ENCODE results near the gene PUS7. TPM values are rescaled to one million over a fixed set of nuclear protein-coding genes. Genes with fewer than 3 reads are reported as not detected.
"Not testable (repeated sequence)": the region's sequence is repeated elsewhere in the genome, so short reads cannot be mapped to it uniquely, and the experiment has no call there.

PUS7 gene
- total RNA-seq, 6 donors from 2014 or later = 7.3 to 16.9 (median 11.5) TPM

DNA sequence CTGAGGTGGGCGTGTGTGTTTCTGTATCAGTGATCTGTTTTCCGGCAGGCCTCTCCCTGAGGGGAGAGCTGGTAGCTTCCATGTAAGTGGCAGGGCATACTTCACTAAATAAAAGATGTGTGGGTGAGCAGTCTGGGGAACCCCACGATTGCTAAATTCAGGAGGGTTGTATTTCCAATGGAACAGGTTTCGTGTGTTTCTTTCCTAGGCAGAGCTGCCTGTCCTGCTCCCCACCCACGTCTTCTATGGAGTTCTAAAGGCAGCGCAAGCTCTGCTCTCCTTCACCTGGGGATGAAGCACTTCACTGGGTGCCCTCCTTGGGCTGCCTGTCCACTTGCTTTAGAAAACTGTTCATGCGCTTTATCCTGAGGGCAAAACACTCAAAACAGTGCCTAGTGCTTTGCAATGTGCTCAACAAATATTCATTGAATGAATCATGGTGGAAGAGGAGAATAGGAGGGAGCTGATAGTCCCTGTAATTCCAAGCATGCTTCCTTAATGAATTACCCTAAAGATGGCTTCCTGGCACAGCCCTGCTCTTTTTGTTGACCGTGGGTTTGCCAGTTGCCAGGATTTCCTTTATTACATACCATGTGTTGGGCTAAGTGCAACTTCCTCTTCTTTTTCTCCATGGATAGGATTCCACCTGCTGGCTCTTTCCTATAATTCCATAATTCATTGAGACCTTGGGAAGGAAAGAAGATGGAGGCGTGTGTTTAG, 82.7 kb downstream of the PUS7 start:
- no peak overlapping the region for H3K27ac ChIP-seq
- H3K36me3 ChIP-seq = no peaks in the 10 kb centered on the region
- no peak for DNase-seq
- H3K9me3 ChIP-seq = no peaks in the 10 kb centered on the region
- H3K4me1 ChIP-seq = peaks cover 0 to 8% (median 2%) of the 10 kb centered on the region in 4 donors
- H3K4me3 ChIP-seq = no peak overlapping the region
- ATAC-seq (ENCODE audit: low FRiP score in 2 of 2) = peak; percentile 44 to 76
- WGBS, 2 donors = 68 to 74% methylated on average over 9 of the region's 9 CpGs
- TF ChIP-seq POLR2AphosphoS5 (IDR thresholded peaks at IDR 0.05) = no peak
- no peak for TF ChIP-seq EP300 (IDR thresholded peaks at IDR 0.05)
- no peak for TF ChIP-seq CTCF (IDR thresholded peaks at IDR 0.05)
- TF ChIP-seq POLR2A (IDR thresholded peaks at IDR 0.05) = no peak
- no peaks in the 10 kb centered on the region for H3K27me3 ChIP-seq

GRCh38 chr7:105438847-105439173, 83.3 kb downstream of the PUS7 start:
- Histone ChIP-seq H3K27ac (no peak overlapping the region), H3K36me3 (no peaks in the 10 kb centered on the region), H3K4me1 (peaks cover 0 to 8% (median 2%) of the 10 kb centered on the region in 4 donors), H3K27me3 (no peaks in the 10 kb centered on the region), H3K4me3 (no peak overlapping the region), H3K9me3 (no peaks in the 10 kb centered on the region)
- WGBS, 2 donors = 80 to 88% methylated on average over 5 of the region's 5 CpGs
- TF ChIP-seq CTCF (IDR thresholded peaks at IDR 0.05) (no peak), POLR2A (IDR thresholded peaks at IDR 0.05) (no peak), POLR2AphosphoS5 (IDR thresholded peaks at IDR 0.05) (no peak), EP300 (IDR thresholded peaks at IDR 0.05) (no peak)
- no peak for DNase-seq
- no peak for ATAC-seq (ENCODE audit: low FRiP score in 2 of 2)

- H3K36me3 ChIP-seq = no peaks in the 10 kb centered on the region
- DNase-seq (no peak), ATAC-seq (ENCODE audit: low FRiP score in 2 of 2) (no peak)
- WGBS, 2 donors = 97 to 100% methylated on average over 1 of the region's 1 CpG
- H3K27ac ChIP-seq = no peak overlapping the region
- H3K4me1 ChIP-seq = peaks cover 0 to 8% (median 2%) of the 10 kb centered on the region in 4 donors
- H3K4me3 ChIP-seq = no peak overlapping the region
- no peaks in the 10 kb centered on the region for H3K27me3 ChIP-seq
- TF ChIP-seq CTCF (IDR thresholded peaks at IDR 0.05) (no peak), POLR2A (IDR thresholded peaks at IDR 0.05) (no peak), POLR2AphosphoS5 (IDR thresholded peaks at IDR 0.05) (no peak), EP300 (IDR thresholded peaks at IDR 0.05) (no peak)
- H3K9me3 ChIP-seq = no peaks in the 10 kb centered on the region
Observed at GRCh38 chr7:105438254-105438653, 83.8 kb downstream of the PUS7 start.

DNA sequence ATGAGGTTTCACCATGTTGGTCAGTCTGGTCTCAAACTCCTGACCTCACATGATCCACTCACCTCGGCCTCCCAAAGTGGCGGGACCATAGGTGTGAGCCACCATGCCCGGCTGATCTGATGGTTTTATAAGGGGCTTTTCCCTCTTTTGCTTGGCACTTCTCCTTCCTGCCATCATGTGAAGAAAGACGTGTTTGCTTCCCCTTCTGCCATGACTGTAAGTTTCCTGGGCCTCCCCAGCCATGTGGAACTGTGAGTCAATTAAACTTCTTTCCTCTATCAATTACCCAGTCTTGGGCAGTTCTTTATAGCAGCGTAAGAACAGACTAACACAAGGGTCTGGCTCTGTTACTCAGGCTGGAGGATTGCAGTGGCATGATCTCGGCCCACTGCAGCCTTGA, 84.7 kb downstream of the PUS7 start:
- WGBS, 2 donors = 85 to 92% methylated on average over 6 of the region's 6 CpGs

DNA sequence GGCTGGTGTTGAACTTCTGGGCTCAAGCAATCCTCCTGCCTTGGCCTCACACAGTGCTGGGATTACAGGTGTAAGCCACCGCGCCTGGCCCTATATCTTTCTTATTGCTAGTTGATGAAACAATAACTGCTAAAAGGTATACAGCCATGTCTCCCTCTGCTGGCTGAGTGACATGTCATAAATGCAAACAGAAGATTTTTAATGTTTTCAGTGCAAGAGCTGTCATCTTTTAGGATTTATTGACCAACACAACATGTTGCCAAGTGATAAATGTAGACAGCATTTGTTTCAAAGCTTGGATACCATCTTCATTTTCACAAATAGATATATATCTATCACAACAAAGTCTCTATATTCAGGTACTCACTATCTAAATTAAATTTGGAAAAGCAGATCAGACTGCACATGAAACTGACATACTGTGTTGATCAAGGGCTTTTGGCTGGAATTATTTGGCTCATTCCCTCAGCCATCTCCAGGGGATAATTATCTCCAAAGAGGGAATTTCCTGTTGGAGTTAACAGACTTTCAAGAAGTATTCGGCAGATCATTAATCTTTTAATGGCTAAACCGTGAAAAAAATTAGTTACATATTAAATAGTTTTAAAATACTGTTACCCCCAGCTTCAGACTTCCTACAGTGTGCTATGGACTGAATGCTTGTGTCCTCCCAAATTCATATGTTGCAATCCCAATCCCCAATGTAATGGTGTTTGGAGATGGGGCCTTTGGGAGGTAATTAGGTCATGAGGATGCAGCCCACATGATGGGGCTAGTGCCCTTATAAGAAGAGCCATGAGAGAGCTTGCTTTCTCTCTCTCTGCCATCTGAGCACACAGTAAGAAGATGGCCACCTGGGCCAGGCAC, 92.1 kb downstream of the PUS7 start:
- Histone ChIP-seq H3K9me3 (no peaks in the 10 kb centered on the region), H3K36me3 (no peaks in the 10 kb centered on the region), H3K4me1 (peaks cover 0 to 9% (median 2%) of the 10 kb centered on the region in 4 donors), H3K27me3 (no peaks in the 10 kb centered on the region), H3K27ac (no peak overlapping the region), H3K4me3 (no peak overlapping the region)
- WGBS, 2 donors = 33 to 48% methylated on average over 4 of the region's 4 CpGs
- TF ChIP-seq EP300 (IDR thresholded peaks at IDR 0.05) (no peak), POLR2A (IDR thresholded peaks at IDR 0.05) (no peak), CTCF (IDR thresholded peaks at IDR 0.05) (peak in 5 of 6 experiments; percentile 30 to 52 (median 44)), POLR2AphosphoS5 (IDR thresholded peaks at IDR 0.05) (no peak)
- ATAC-seq (ENCODE audit: low FRiP score in 2 of 2) = peak in 1 of 2 donors; percentile 14
- DNase-seq = peak in 1 of 2 donors; percentile 47

More for the DNA sequence above, 84.7 kb downstream of the PUS7 start:
- not testable (repeated sequence) for H3K27me3 ChIP-seq; H3K4me1 ChIP-seq; DNase-seq; H3K36me3 ChIP-seq; H3K27ac ChIP-seq; H3K4me3 ChIP-seq; H3K9me3 ChIP-seq; ATAC-seq (ENCODE audit: low FRiP score in 2 of 2)

Measured in upper lobe of left lung (tissue), 6 donors.